Neutrophil (primary cell): ENCODE measurements around the gene FMNL1.

Experiments used
- H3K27ac ChIP-seq: fragments of 200-600 bp; sonication (generic); 2 replicates; pipeline ENCODE4 v1.5.1; 2016; ENCODE audit warnings: mild to moderate bottlenecking, moderate library complexity
- H3K27me3 ChIP-seq: fragments of 200-600 bp; sonication (generic); 2 replicates; pipeline ENCODE4 v1.6.0; 2016; ENCODE audit warnings: mild to moderate bottlenecking
- H3K36me3 ChIP-seq: fragments of 200-600 bp; sonication (generic); 2 replicates; pipeline ENCODE4 v1.5.1; 2017
- H3K4me1 ChIP-seq, 2 experiments: fragments of 200-600 bp in 1 of 2; sonication (generic) in 1 of 2; 1 replicate in 1 of 2; 2 replicates in 1 of 2; pipeline versions ENCODE4 v1.5.1 to v1.6.1; 2013 to 2016; ENCODE audit warnings: low read depth in 1 of 2, low read length in 1 of 2, mild to moderate bottlenecking in 1 of 2, moderate library complexity in 1 of 2; ENCODE audit not compliant: control insufficient read depth in 1 of 2, insufficient read depth in 1 of 2
- H3K4me3 ChIP-seq, 2 experiments: fragments of 200-600 bp in 1 of 2; sonication (generic) in 1 of 2; 1 replicate in 1 of 2; 2 replicates in 1 of 2; pipeline ENCODE4 v1.5.1; 2013 to 2016; ENCODE audit warnings: low read depth in 1 of 2, low read length in 1 of 2, mild to moderate bottlenecking in 1 of 2, moderate library complexity in 1 of 2
- H3K9me3 ChIP-seq: fragments of 200-600 bp; sonication (generic); 2 replicates; pipeline ENCODE4 v1.5.1; 2016
- TF ChIP-seq, protein P1 (sequence below): fragments of 200-600 bp; sonication (generic); IDR thresholded peaks from 2 replicates; pipeline ENCODE4 v1.5.1; 2016; ENCODE audit warnings: antibody characterized with exemption

FMNL1 gene

DNA sequence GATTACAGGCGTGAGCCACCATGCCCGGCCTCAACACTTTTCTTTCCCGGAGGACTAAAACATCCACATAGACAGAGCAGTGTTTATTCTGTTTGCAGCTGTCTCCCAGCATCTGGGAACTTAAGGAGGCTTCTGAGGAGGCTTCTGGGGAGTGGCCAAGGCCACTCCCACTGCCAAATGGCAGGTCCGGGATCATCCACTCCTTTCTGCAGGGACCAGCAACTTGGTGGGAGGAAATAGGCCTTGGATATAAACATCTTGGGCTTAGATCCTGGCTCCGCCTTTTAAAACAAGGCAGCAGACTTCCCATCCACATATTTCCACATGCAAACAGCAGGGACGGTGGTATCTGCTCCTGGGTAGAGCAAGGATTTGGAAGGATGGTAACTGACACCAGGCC lies 54.3 kb downstream of the FMNL1 start:
- Histone ChIP-seq H3K4me3 (no peak overlapping the region), H3K36me3 (peaks cover 34% of the 10 kb centered on the region), H3K4me1 (no peaks in the 10 kb centered on the region), H3K27ac (no peak overlapping the region), H3K27me3 (no peaks in the 10 kb centered on the region), H3K9me3 (no peaks in the 10 kb centered on the region)
- TF ChIP-seq, protein P1, sequence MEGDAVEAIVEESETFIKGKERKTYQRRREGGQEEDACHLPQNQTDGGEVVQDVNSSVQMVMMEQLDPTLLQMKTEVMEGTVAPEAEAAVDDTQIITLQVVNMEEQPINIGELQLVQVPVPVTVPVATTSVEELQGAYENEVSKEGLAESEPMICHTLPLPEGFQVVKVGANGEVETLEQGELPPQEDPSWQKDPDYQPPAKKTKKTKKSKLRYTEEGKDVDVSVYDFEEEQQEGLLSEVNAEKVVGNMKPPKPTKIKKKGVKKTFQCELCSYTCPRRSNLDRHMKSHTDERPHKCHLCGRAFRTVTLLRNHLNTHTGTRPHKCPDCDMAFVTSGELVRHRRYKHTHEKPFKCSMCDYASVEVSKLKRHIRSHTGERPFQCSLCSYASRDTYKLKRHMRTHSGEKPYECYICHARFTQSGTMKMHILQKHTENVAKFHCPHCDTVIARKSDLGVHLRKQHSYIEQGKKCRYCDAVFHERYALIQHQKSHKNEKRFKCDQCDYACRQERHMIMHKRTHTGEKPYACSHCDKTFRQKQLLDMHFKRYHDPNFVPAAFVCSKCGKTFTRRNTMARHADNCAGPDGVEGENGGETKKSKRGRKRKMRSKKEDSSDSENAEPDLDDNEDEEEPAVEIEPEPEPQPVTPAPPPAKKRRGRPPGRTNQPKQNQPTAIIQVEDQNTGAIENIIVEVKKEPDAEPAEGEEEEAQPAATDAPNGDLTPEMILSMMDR, result no peak

DNA sequence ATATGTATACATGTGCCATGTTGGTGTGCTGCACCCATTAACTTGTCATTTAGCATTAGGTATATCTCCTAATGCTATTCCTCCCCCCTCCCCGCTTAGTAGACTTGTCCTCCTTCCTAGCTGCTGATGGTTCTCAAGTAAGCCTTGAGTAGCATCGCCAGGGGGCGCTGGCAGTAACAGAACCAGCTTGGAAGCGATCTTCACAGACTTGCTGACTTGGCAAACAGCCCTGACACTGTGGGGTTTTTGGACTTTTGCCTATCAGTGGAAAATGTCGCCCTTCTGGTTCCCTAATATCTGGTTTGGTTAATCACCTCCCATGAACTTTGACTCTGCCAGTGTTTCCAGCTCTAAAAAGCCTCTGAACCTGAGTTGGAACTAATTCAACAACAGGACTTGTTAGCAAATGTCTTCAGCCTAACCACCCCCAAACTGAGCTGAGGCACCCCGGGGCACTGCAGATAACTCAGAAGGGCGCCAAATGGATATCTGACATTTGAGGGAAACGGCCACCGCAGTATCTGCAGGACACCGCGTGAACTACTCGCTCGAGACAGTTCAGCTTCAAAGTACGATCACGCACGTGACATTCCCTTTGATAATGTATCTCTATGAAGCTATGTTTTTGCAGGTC lies 55.6 kb downstream of the FMNL1 start:
- H3K27me3 ChIP-seq, result no peaks in the 10 kb centered on the region
- peaks cover 24% of the 10 kb centered on the region for H3K36me3 ChIP-seq
- no peak overlapping the region for H3K4me3 ChIP-seq
- no peaks in the 10 kb centered on the region for H3K4me1 ChIP-seq
- H3K27ac ChIP-seq, result no peak overlapping the region
- H3K9me3 ChIP-seq, result no peaks in the 10 kb centered on the region
- TF ChIP-seq, protein P1, result peak; percentile 83

DNA sequence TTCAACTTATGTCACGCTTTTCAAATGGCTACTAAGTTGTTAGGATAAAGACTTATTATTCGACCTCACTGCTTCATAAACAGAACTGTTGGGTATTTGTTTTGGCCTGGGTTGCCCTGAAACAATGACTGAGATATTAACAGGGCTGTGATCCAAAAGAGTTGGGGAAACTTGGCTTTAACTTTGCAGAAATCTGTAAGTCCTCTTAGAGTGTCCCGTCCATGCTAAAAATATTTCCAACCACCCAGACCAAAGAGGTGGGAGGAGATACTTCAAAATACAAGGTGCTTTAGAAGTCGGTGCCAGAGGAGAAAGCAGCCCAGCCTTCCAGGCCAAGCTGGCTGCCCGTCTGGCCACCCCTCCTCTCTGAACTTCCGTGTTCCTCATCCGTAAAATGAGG lies 56.3 kb downstream of the FMNL1 start:
- Histone ChIP-seq H3K4me1 (no peaks in the 10 kb centered on the region), H3K27me3 (no peaks in the 10 kb centered on the region), H3K9me3 (no peaks in the 10 kb centered on the region), H3K36me3 (peaks cover 22% of the 10 kb centered on the region), H3K27ac (no peak overlapping the region), H3K4me3 (no peak overlapping the region)
- TF ChIP-seq, protein P1, result no peak

DNA sequence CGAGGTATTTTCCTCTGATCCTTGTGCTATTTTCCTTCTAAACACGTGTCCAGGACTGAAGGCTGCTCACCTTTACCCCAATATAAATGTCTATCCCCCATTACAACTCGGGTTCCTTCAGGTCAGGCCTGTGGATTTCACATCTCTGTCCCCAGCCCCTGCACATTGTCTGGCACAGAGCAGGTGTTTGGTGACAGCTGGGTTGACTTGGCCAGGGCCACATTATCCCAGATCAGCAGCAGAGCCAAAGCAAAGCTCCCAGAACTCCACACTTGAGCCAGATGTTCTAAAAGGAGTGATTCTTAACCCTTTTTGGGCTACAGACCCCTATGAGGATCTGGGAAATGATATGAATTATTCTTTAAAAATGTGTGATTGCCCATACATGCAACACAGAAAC lies 58.2 kb downstream of the FMNL1 start:
- H3K36me3 ChIP-seq, result peaks cover 24% of the 10 kb centered on the region
- no peak overlapping the region for H3K27ac ChIP-seq
- no peak overlapping the region for H3K4me3 ChIP-seq
- H3K9me3 ChIP-seq, result no peaks in the 10 kb centered on the region
- H3K4me1 ChIP-seq, result no peaks in the 10 kb centered on the region
- TF ChIP-seq, protein P1, result no peak
- no peaks in the 10 kb centered on the region for H3K27me3 ChIP-seq

DNA sequence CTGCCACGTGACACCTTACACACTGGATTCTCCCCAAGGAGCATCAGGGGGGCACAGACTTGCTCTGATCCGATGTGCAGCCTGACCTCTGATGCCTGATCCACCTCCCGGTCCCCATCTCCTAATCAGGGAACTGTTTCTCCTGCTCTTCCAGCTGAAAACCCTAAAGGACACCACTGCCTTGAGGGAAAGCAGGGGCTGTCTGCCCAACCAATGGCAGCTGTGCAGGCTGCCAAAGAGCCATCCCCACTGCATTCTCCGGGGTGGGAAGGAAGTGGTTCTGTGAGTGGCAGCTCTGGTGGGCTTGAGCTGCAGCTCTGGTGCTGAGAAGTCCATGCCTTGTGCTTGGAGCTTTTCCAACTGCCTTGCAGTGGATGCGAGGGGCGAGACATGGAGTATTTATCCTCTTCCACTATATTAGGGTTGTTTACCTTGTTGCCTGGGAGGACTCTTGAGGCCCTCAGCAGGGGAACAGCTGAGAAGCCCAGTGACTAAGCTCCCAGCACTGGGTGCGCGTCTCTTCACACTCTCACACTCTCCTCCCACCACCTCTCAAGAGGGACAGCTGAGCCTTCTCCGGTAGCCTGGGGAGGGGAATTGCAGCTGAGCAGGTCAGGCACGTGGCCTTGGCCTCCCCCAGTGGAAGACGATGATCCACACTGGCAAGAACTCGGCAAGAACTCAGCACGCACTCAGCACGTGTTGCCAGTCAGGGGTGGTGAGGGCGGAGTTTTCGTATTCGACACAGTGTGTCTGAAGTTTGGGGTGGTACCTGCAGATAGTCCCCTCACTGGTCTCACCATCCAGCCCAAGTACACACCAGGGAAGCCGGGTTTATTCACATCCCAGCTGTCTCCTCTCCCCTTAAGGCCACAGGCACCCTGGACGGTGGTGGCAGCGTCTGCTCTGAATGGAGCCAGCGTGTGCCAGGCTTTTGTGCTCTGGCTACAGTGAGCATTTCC lies 61.3 kb downstream of the FMNL1 start:
- TF ChIP-seq, protein P1, result no peak
- Histone ChIP-seq H3K9me3 (no peaks in the 10 kb centered on the region), H3K36me3 (peaks cover 48% of the 10 kb centered on the region), H3K4me3 (no peak overlapping the region), H3K27ac (no peak overlapping the region), H3K4me1 (no peaks in the 10 kb centered on the region), H3K27me3 (no peaks in the 10 kb centered on the region)
